Stomach (tissue), 4 donors: Measurements from ENCODE around the gene LLGL1.

Experiments used
- EP300 ChIP-seq: sonication (generic); formaldehyde crosslinking; IDR thresholded peaks from one replicate; pipeline ENCODE4 v1.6.1; 2017; ENCODE audit warnings: antibody characterized with exemption
- POLR2A ChIP-seq, 4 donors: fragments of 450-650 bp; IDR thresholded peaks; one replicate each; pipeline ENCODE4 v1.6.1; 2016; ENCODE audit warnings: antibody characterized with exemption in 4 of 4, control low read depth in 2 of 4, mild to moderate bottlenecking in 1 of 4, moderate library complexity in 1 of 4
- TF ChIP-seq, protein P1 (sequence below), 7 experiments: fragments of 450-650 bp in 4 of 7; fragments of 200-600 bp in 3 of 7; sonication (generic) in 3 of 7; IDR thresholded peaks; one replicate each; pipeline ENCODE4 v1.5.1; 2016 to 2019; ENCODE audit warnings: antibody characterized with exemption in 7 of 7, control low read depth in 2 of 7, mild to moderate bottlenecking in 1 of 7

DNA sequence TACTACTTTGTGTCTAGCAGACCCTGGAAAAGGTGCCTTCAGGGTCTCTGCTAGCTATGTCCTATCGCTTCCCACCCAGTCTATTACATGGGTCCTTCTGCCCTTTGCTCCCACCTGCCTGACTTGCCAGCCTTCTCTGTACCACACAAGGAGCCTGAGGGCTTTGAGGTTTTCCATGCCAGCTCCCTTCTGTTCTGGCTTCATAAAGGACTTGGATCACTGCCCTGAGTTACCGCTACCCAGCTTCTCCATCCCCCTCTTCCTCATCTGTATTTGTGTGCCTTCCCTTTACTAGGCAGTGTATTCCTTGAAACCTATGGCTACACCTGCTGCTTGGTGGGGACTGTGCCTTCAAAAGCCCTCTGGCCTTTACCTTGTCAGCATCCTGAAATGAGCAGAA lies 19.6 kb upstream of the LLGL1 start:
- TF ChIP-seq EP300, result no peak
- TF ChIP-seq, protein P1, sequence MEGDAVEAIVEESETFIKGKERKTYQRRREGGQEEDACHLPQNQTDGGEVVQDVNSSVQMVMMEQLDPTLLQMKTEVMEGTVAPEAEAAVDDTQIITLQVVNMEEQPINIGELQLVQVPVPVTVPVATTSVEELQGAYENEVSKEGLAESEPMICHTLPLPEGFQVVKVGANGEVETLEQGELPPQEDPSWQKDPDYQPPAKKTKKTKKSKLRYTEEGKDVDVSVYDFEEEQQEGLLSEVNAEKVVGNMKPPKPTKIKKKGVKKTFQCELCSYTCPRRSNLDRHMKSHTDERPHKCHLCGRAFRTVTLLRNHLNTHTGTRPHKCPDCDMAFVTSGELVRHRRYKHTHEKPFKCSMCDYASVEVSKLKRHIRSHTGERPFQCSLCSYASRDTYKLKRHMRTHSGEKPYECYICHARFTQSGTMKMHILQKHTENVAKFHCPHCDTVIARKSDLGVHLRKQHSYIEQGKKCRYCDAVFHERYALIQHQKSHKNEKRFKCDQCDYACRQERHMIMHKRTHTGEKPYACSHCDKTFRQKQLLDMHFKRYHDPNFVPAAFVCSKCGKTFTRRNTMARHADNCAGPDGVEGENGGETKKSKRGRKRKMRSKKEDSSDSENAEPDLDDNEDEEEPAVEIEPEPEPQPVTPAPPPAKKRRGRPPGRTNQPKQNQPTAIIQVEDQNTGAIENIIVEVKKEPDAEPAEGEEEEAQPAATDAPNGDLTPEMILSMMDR (IDR thresholded peaks at IDR 0.05), result no peak
- TF ChIP-seq POLR2A (IDR thresholded peaks at IDR 0.05), result no peak
